Effector memory CD4-positive, alpha-beta T cell (primary cell): Measurements from ENCODE around the gene RUNX3.

Source experiments
- DNase-seq, 3 donors: peaks; one replicate each; pipeline ENCODE4 v3.0.0-alpha.2; 2020
- H3K27ac ChIP-seq: 2 replicates; pipeline ENCODE4 v1.7.0; 2013; ENCODE audit warnings: mild to moderate bottlenecking, low read length, moderate library complexity; ENCODE audit not compliant: insufficient read depth, poor library complexity, severe bottlenecking
- H3K27me3 ChIP-seq: replicated peaks from 2 replicates; pipeline ENCODE4 v1.7.0; 2013; ENCODE audit warnings: mild to moderate bottlenecking, low read length; ENCODE audit not compliant: insufficient read depth, control insufficient read depth, poor library complexity, severe bottlenecking
- H3K36me3 ChIP-seq: 2 replicates; pipeline ENCODE4 v1.7.0; 2013; ENCODE audit warnings: mild to moderate bottlenecking, low read length, moderate library complexity; ENCODE audit not compliant: control insufficient read depth, insufficient read depth
- H3K4me1 ChIP-seq: 2 replicates; pipeline ENCODE4 v1.7.0; 2013; ENCODE audit warnings: low read length, mild to moderate bottlenecking; ENCODE audit not compliant: control insufficient read depth, insufficient read depth, poor library complexity, severe bottlenecking
- H3K4me3 ChIP-seq: 2 replicates; pipeline ENCODE4 v1.7.0; 2013; ENCODE audit warnings: low read length, low read depth, mild to moderate bottlenecking; ENCODE audit not compliant: insufficient read depth, poor library complexity, severe bottlenecking
- H3K9me3 ChIP-seq: 2 replicates; pipeline ENCODE4 v1.7.0; 2013; ENCODE audit warnings: mild to moderate bottlenecking, low read length, moderate library complexity; ENCODE audit not compliant: control insufficient read depth

Gene RUNX3

GRCh38 chr1:24866211-24867083, 63.6 kb downstream of the RUNX3 start:
- no peaks in the 10 kb centered on the region for H3K4me1 ChIP-seq
- no peak overlapping the region for H3K4me3 ChIP-seq
- no peak overlapping the region for H3K27ac ChIP-seq
- no peaks in the 10 kb centered on the region for H3K27me3 ChIP-seq
- H3K9me3 ChIP-seq = no peaks in the 10 kb centered on the region
- DNase-seq = no peak
- H3K36me3 ChIP-seq = no peaks in the 10 kb centered on the region

GRCh38 chr1:24865587-24865986, 64.5 kb downstream of the RUNX3 start:
- H3K9me3 ChIP-seq = no peaks in the 10 kb centered on the region
- H3K4me1 ChIP-seq = no peaks in the 10 kb centered on the region
- H3K27ac ChIP-seq = no peak overlapping the region
- no peak overlapping the region for H3K4me3 ChIP-seq
- no peak for DNase-seq
- no peaks in the 10 kb centered on the region for H3K36me3 ChIP-seq
- no peaks in the 10 kb centered on the region for H3K27me3 ChIP-seq

- Histone ChIP-seq H3K4me3 (no peak overlapping the region), H3K27ac (no peak overlapping the region), H3K36me3 (no peaks in the 10 kb centered on the region), H3K9me3 (no peaks in the 10 kb centered on the region), H3K27me3 (no peaks in the 10 kb centered on the region), H3K4me1 (no peaks in the 10 kb centered on the region)
- DNase-seq = no peak
These were observed 64.9 kb downstream of the RUNX3 start for GRCh38 chr1:24865168-24865567.

GRCh38 chr1:24864370-24864777, 65.7 kb downstream of the RUNX3 start:
- Histone ChIP-seq H3K4me3 (no peak overlapping the region), H3K36me3 (no peaks in the 10 kb centered on the region), H3K4me1 (no peaks in the 10 kb centered on the region), H3K9me3 (no peaks in the 10 kb centered on the region), H3K27me3 (no peaks in the 10 kb centered on the region), H3K27ac (no peak overlapping the region)
- DNase-seq = no peak

- no peaks in the 10 kb centered on the region for H3K9me3 ChIP-seq
- no peak overlapping the region for H3K4me3 ChIP-seq
- H3K36me3 ChIP-seq = no peaks in the 10 kb centered on the region
- no peak overlapping the region for H3K27ac ChIP-seq
- H3K27me3 ChIP-seq = no peaks in the 10 kb centered on the region
- DNase-seq = no peak
- no peaks in the 10 kb centered on the region for H3K4me1 ChIP-seq
These were observed 67.1 kb downstream of the RUNX3 start for GRCh38 chr1:24862775-24863483.

GRCh38 chr1:24861821-24862727, 68.0 kb downstream of the RUNX3 start:
- no peaks in the 10 kb centered on the region for H3K9me3 ChIP-seq
- no peaks in the 10 kb centered on the region for H3K4me1 ChIP-seq
- H3K36me3 ChIP-seq = no peaks in the 10 kb centered on the region
- no peak overlapping the region for H3K4me3 ChIP-seq
- no peak for DNase-seq
- no peak overlapping the region for H3K27ac ChIP-seq
- no peaks in the 10 kb centered on the region for H3K27me3 ChIP-seq

- Histone ChIP-seq H3K4me1 (no peaks in the 10 kb centered on the region), H3K27me3 (no peaks in the 10 kb centered on the region), H3K27ac (no peak overlapping the region), H3K9me3 (no peaks in the 10 kb centered on the region), H3K4me3 (no peak overlapping the region), H3K36me3 (no peaks in the 10 kb centered on the region)
- no peak for DNase-seq
These were observed 69.2 kb downstream of the RUNX3 start for GRCh38 chr1:24860841-24861240.

GRCh38 chr1:24859063-24860010, 70.7 kb downstream of the RUNX3 start:
- H3K4me3 ChIP-seq = no peak overlapping the region
- no peak for DNase-seq
- H3K9me3 ChIP-seq = no peaks in the 10 kb centered on the region
- H3K36me3 ChIP-seq = no peaks in the 10 kb centered on the region
- H3K27me3 ChIP-seq = no peaks in the 10 kb centered on the region
- H3K4me1 ChIP-seq = no peaks in the 10 kb centered on the region
- H3K27ac ChIP-seq = no peak overlapping the region

- no peak overlapping the region for H3K27ac ChIP-seq
- no peaks in the 10 kb centered on the region for H3K4me1 ChIP-seq
- no peak for DNase-seq
- no peaks in the 10 kb centered on the region for H3K9me3 ChIP-seq
- H3K27me3 ChIP-seq = no peaks in the 10 kb centered on the region
- H3K36me3 ChIP-seq = no peaks in the 10 kb centered on the region
- H3K4me3 ChIP-seq = no peak overlapping the region
These were observed 71.8 kb downstream of the RUNX3 start for GRCh38 chr1:24858277-24858676.
